ENCODE data around the gene SENP7.

DNA sequence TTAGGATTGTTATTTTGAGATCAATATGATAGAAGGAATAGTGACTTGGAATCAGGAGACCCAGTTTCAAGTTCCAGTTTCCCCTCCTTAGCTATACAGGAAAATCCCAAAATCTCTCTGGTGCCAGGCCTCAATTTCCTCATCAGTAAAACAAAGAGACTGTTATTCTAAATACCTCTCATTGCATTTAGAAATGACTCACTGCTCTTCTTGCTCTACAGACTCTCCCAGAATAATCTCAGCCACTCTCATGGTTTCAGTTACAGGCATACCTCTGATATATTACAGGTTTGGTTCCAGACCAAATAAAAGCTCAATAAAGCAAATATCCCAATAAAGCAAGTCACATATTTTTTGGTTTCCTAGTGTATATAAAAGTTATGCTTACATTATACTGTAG is 221.0 kb downstream of the SENP7 start:
- TF ChIP-seq, protein P1, sequence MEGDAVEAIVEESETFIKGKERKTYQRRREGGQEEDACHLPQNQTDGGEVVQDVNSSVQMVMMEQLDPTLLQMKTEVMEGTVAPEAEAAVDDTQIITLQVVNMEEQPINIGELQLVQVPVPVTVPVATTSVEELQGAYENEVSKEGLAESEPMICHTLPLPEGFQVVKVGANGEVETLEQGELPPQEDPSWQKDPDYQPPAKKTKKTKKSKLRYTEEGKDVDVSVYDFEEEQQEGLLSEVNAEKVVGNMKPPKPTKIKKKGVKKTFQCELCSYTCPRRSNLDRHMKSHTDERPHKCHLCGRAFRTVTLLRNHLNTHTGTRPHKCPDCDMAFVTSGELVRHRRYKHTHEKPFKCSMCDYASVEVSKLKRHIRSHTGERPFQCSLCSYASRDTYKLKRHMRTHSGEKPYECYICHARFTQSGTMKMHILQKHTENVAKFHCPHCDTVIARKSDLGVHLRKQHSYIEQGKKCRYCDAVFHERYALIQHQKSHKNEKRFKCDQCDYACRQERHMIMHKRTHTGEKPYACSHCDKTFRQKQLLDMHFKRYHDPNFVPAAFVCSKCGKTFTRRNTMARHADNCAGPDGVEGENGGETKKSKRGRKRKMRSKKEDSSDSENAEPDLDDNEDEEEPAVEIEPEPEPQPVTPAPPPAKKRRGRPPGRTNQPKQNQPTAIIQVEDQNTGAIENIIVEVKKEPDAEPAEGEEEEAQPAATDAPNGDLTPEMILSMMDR (IDR thresholded peaks at IDR 0.05; ENCODE audit: low read depth, low read length), result no peak
- no peak for TF ChIP-seq EZH2phosphoT487 (IDR thresholded peaks at IDR 0.05; ENCODE audit: low read depth)
